ENCODE data around the gene INAVA.

- no peak for TF ChIP-seq POLR2A (IDR thresholded peaks at IDR 0.05; ENCODE audit: low read length)
- no peak for TF ChIP-seq GATA1 (IDR thresholded peaks at IDR 0.05; ENCODE audit: low read depth, low read length)
Measured at GRCh38 chr1:200873116-200873670, 21.5 kb upstream of the INAVA start.

Measured in erythroblast (primary cell).